Liver (tissue), 3 donors: ENCODE measurements around the gene TAB3.

Experiments
- EGR1 ChIP-seq, 2 donors: IDR thresholded peaks; 2 replicates each; pipeline ENCODE4 v1.6.1; 2016 to 2018; ENCODE audit warnings: antibody characterized with exemption in 2 of 2, low read depth in 2 of 2
- HNF4A ChIP-seq, 2 donors: conservative IDR thresholded peaks; 2 replicates each; pipeline ENCODE4 v1.6.1; 2016; ENCODE audit warnings: antibody characterized with exemption in 2 of 2, mild to moderate bottlenecking in 2 of 2
- JUND ChIP-seq, 2 donors: IDR thresholded peaks; 2 replicates each; pipeline ENCODE4 v1.6.1; 2016; ENCODE audit warnings: antibody characterized with exemption in 2 of 2
- RAD21 ChIP-seq, 2 donors: IDR thresholded peaks; 2 replicates each; pipeline ENCODE4 v1.6.1; 2016; ENCODE audit warnings: antibody characterized with exemption in 2 of 2, mild to moderate bottlenecking in 2 of 2
- SP1 ChIP-seq: IDR thresholded peaks from 2 replicates; pipeline ENCODE4 v1.6.1; 2018; ENCODE audit warnings: antibody characterized with exemption, mild to moderate bottlenecking
- TAF1 ChIP-seq: conservative IDR thresholded peaks from 2 replicates; pipeline ENCODE4 v1.6.1; 2016; ENCODE audit warnings: antibody characterized with exemption, mild to moderate bottlenecking
- YY1 ChIP-seq: IDR thresholded peaks from 2 replicates; pipeline ENCODE4 v1.6.1; 2016; ENCODE audit warnings: antibody characterized with exemption, mild to moderate bottlenecking
- TF ChIP-seq, protein P1 (sequence below): fragments of 150-350 bp; IDR thresholded peaks from 2 replicates; pipeline ENCODE4 v1.5.1; 2017; ENCODE audit warnings: improper control_type of control experiment, low read depth, low read length; ENCODE audit not compliant: missing input control
- TF ChIP-seq, protein P2 (sequence below): IDR thresholded peaks from 2 replicates; pipeline ENCODE4 v1.6.1; 2016; ENCODE audit warnings: antibody characterized with exemption
- TF ChIP-seq, protein P3 (sequence below): IDR thresholded peaks from 2 replicates; pipeline ENCODE4 v1.6.1; 2016; ENCODE audit warnings: antibody characterized with exemption
- TF ChIP-seq, protein P4 (sequence below): IDR thresholded peaks from 2 replicates; pipeline ENCODE4 v1.6.1; 2016; ENCODE audit warnings: antibody characterized with exemption, mild to moderate bottlenecking
- TF ChIP-seq, protein P5 (sequence below): IDR thresholded peaks from 2 replicates; pipeline ENCODE4 v1.6.1; 2016; ENCODE audit warnings: antibody characterized with exemption
- donor health status: healthy.
- donor health status: healthy.

DNA sequence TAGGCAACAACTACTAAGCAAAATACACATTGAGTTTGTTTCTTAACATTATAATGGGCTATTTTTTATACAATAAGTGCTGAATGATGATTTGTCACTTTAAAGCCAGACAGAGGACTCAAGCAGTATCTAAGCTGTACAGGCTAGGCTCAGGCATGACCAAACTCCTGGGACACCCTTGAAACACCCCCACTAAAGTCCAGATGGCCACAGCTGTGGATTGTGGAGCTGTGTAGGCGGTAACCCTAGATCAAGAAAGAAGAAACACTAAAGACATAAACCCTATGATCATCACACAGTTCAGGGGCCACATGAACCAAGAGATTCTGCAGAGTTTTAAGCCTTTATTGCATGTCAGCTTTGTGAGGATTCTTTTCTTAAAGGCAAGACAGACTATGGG lies 25.1 kb downstream of the TAB3 start:
- TF ChIP-seq, protein P1, sequence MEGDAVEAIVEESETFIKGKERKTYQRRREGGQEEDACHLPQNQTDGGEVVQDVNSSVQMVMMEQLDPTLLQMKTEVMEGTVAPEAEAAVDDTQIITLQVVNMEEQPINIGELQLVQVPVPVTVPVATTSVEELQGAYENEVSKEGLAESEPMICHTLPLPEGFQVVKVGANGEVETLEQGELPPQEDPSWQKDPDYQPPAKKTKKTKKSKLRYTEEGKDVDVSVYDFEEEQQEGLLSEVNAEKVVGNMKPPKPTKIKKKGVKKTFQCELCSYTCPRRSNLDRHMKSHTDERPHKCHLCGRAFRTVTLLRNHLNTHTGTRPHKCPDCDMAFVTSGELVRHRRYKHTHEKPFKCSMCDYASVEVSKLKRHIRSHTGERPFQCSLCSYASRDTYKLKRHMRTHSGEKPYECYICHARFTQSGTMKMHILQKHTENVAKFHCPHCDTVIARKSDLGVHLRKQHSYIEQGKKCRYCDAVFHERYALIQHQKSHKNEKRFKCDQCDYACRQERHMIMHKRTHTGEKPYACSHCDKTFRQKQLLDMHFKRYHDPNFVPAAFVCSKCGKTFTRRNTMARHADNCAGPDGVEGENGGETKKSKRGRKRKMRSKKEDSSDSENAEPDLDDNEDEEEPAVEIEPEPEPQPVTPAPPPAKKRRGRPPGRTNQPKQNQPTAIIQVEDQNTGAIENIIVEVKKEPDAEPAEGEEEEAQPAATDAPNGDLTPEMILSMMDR = no peak
- no peak for TF ChIP-seq TAF1
- no peak for TF ChIP-seq SP1
- TF ChIP-seq YY1 = no peak
- TF ChIP-seq, protein P2, sequence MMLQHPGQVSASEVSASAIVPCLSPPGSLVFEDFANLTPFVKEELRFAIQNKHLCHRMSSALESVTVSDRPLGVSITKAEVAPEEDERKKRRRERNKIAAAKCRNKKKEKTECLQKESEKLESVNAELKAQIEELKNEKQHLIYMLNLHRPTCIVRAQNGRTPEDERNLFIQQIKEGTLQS = no peak
- TF ChIP-seq, protein P3, sequence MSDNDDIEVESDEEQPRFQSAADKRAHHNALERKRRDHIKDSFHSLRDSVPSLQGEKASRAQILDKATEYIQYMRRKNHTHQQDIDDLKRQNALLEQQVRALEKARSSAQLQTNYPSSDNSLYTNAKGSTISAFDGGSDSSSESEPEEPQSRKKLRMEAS = no peak
- no peak for TF ChIP-seq JUND (IDR thresholded peaks at IDR 0.05)
- TF ChIP-seq EGR1 (IDR thresholded peaks at IDR 0.05; ENCODE audit: low read depth in 2 of 2) = no peak
- TF ChIP-seq, protein P4, sequence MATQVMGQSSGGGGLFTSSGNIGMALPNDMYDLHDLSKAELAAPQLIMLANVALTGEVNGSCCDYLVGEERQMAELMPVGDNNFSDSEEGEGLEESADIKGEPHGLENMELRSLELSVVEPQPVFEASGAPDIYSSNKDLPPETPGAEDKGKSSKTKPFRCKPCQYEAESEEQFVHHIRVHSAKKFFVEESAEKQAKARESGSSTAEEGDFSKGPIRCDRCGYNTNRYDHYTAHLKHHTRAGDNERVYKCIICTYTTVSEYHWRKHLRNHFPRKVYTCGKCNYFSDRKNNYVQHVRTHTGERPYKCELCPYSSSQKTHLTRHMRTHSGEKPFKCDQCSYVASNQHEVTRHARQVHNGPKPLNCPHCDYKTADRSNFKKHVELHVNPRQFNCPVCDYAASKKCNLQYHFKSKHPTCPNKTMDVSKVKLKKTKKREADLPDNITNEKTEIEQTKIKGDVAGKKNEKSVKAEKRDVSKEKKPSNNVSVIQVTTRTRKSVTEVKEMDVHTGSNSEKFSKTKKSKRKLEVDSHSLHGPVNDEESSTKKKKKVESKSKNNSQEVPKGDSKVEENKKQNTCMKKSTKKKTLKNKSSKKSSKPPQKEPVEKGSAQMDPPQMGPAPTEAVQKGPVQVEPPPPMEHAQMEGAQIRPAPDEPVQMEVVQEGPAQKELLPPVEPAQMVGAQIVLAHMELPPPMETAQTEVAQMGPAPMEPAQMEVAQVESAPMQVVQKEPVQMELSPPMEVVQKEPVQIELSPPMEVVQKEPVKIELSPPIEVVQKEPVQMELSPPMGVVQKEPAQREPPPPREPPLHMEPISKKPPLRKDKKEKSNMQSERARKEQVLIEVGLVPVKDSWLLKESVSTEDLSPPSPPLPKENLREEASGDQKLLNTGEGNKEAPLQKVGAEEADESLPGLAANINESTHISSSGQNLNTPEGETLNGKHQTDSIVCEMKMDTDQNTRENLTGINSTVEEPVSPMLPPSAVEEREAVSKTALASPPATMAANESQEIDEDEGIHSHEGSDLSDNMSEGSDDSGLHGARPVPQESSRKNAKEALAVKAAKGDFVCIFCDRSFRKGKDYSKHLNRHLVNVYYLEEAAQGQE = no peak
- no peak for TF ChIP-seq HNF4A (conservative IDR thresholded peaks at IDR 0.05)
- TF ChIP-seq RAD21 (IDR thresholded peaks at IDR 0.05) = no peak
- TF ChIP-seq, protein P5, sequence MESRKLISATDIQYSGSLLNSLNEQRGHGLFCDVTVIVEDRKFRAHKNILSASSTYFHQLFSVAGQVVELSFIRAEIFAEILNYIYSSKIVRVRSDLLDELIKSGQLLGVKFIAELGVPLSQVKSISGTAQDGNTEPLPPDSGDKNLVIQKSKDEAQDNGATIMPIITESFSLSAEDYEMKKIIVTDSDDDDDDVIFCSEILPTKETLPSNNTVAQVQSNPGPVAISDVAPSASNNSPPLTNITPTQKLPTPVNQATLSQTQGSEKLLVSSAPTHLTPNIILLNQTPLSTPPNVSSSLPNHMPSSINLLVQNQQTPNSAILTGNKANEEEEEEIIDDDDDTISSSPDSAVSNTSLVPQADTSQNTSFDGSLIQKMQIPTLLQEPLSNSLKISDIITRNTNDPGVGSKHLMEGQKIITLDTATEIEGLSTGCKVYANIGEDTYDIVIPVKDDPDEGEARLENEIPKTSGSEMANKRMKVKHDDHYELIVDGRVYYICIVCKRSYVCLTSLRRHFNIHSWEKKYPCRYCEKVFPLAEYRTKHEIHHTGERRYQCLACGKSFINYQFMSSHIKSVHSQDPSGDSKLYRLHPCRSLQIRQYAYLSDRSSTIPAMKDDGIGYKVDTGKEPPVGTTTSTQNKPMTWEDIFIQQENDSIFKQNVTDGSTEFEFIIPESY = no peak
